HG03378 (cell line): Measurements from ENCODE around the gene PF4V1.
"Not testable (repeated sequence)": the region's sequence is repeated elsewhere in the genome, so short reads cannot be mapped to it uniquely, and the experiment has no call there.

Experiments used
- ATAC-seq: cut with Tn5 transposase; IDR thresholded peaks from one replicate; pipeline ENCODE4 v1.9.1; 2021; ENCODE audit warnings: mild to moderate bottlenecking, moderate library complexity; ENCODE audit not compliant: unreplicated experiment

Gene PF4V1

GRCh38 chr4:73869130-73870055 is 16.3 kb downstream of the PF4V1 start, which contains the start of gene CXCL1:
CXCL1 (plus strand) TSS chr4:73869393; CDS start chr4:73869471, 78 bp downstream.
- ATAC-seq: no peak

GRCh38 chr4:73870260-73870659 is 17.2 kb downstream of the PF4V1 start:
- no peak for ATAC-seq

- ATAC-seq: no peak
Measured at GRCh38 chr4:73870768-73871167, 17.7 kb downstream of the PF4V1 start.

- ATAC-seq: no peak
Measured at GRCh38 chr4:73871511-73872310, 18.6 kb downstream of the PF4V1 start.

GRCh38 chr4:73872316-73873108 is 19.4 kb downstream of the PF4V1 start:
- ATAC-seq: no peak

- ATAC-seq: no peak
Measured at GRCh38 chr4:73874386-73874785, 21.3 kb downstream of the PF4V1 start.

GRCh38 chr4:73875401-73875800 is 22.3 kb downstream of the PF4V1 start:
- ATAC-seq: no peak

- no peak for ATAC-seq
Measured at GRCh38 chr4:73883306-73883705, 30.2 kb downstream of the PF4V1 start.

GRCh38 chr4:73885574-73886267 is 32.6 kb downstream of the PF4V1 start:
- ATAC-seq: no peak

GRCh38 chr4:73891326-73891725 is 38.2 kb downstream of the PF4V1 start:
- no peak for ATAC-seq

GRCh38 chr4:73891739-73892405 is 38.8 kb downstream of the PF4V1 start:
- ATAC-seq: no peak

- ATAC-seq: no peak
Measured at GRCh38 chr4:73892966-73893365, 39.9 kb downstream of the PF4V1 start.

- no peak for ATAC-seq
Measured at GRCh38 chr4:73894001-73894400, 40.9 kb downstream of the PF4V1 start.

- ATAC-seq: no peak
Measured at GRCh38 chr4:73895201-73896175, 42.4 kb downstream of the PF4V1 start.

GRCh38 chr4:73896416-73896815 is 43.3 kb downstream of the PF4V1 start:
- ATAC-seq: no peak

- no peak for ATAC-seq
Measured at GRCh38 chr4:73897380-73898136, 44.5 kb downstream of the PF4V1 start.

GRCh38 chr4:73899338-73899737 is 46.2 kb downstream of the PF4V1 start:
- not testable (repeated sequence) for ATAC-seq

GRCh38 chr4:73901031-73901430 is 47.9 kb downstream of the PF4V1 start:
- no peak for ATAC-seq
